ENCODE measurements around the gene CHRM4.

The CHRM4 gene

DNA sequence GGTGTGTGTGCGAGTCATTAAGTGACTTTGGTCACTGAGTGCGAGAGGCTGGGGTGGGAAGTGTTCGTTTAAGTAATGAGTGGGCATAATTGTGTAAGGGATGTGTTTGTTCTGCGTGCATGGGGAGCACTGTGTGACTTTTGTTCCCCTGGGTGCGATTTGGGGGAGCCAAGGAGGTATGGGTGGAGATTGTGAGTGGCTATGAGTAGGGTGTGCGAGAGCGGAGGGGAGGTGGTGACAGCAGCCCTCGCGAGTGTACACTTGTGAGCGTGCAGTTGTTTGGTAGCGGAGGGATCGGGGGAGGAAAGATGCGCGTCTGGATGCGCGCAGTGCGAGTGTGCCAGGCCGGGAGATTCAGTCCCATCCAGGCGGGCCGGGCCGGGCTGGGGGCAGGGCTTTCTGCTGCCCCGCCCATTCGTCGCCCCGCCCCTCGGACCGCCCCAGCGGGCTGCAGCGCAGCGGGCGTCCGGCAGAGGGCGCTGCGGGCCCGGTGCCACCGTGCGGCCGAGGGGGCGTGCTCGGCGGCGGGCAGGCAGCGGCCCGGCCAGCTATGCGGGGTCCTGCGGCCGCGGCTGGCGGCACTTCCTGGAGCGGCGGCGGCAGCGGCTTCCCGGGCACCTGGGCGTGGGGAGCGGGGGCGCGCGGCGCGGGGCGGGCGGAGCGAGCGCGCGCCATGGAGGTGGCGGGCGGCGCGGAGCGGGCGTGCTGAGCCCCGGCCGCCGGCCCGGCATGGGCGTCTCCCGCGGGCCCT is 44.5 kb downstream of the CHRM4 start, which contains the start of gene DGKZ:
DGKZ (plus strand) TSS at position 578 of the 751 bp plus-strand sequence. CDS start 197 bp downstream, outside the sequence.
- peak; percentile 92 for DNase-seq

GRCh38 chr11:46345881-46346484 is 45.6 kb downstream of the CHRM4 start:
- no peak for DNase-seq

GRCh38 chr11:46345131-46345597 is 46.4 kb downstream of the CHRM4 start:
- DNase-seq, result no peak

DNA sequence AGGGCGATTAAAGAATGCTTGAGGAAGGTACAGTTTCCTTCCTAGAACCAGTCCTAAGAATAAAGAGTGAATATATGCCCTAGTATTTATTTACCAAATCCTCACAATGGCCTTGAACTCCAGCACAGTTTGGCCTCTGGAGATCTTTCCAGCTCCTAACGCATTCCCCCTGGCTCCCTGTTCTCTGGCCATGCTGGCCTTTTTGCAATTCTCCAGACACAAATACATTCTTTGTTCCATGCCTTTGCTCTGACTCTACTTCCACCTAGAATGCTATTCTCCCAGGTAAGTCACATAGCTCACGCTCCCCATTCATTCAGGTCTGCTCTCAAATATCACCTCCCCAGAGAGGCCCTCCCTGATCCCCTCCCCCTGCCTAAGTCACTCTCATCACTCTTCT is 48.1 kb downstream of the CHRM4 start:
- DNase-seq, result no peak

GRCh38 chr11:46342239-46342638 is 49.3 kb downstream of the CHRM4 start:
- DNase-seq, result peak; percentile 14

DNA sequence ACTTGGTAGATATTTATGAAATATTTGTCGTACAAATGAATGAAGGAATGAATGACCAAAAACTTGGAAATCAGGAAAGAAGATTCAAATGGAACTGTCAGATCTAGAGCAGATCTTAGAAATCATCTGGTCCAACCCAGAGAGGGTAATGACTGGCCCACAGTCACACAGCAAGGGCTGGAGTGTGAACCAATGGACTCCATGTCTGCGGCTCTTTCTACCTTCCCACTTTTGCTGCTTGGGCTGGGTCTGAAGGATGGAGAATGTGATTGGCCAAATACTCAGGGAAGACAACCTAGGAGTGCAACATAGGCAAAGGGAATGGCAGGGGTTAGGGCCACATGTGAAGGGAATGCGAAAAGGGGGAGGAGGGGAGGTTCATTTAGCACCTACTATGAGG is 50.1 kb downstream of the CHRM4 start:
- DNase-seq, result no peak

DNA sequence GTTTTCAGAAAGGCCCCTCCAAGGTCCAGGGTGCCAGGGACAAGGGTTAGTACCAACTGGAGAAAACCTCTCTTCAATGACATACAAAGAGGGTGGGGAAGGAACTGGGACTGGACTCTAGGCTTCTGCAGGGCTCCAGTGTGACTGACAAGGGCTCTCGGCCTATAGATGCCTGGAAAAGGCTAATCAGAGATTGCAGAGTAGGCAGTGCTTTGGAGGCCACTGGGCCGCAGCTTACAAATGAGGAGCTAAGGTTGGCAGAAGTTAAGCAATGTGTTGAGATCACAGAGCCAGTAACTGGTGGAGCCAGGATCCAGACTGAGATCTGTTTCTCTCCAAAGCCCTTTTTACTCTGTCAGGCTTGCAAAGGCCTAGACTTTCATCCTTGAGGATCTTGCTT is 51.8 kb downstream of the CHRM4 start:
- no peak for DNase-seq

DNA sequence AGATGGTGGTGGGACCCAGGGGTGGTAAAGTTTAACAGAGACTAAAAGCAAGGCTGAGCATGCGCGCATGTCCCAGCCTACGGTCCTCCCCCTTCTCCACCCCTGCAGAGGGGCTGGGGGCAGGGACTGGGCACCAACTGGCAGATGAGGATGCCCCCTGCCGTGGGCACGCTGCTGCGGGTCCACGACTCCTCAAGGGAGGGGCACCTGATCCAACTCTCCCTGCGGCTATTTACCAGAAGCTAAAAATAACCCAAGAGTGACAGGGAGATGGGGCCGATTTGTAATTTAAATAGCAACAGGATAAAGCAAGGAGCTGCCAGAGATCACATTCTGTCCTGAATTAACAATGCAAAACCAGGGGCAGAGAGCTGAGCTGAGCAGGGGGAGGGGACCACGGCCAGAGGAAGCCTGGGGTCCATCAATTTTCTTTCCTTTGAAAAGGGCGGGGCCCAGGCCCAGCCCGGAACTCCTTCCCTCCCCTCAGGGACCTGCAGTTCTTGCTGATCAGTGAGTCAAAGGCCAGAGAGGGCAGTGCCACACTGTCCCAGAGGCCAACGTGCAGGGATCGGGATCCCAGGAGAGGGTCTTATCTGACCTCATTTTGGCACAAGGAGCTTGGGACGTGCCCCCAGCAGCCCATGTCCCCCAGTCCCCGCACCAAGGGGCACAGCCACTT is 52.4 kb downstream of the CHRM4 start:
- DNase-seq, result no peak

DNA sequence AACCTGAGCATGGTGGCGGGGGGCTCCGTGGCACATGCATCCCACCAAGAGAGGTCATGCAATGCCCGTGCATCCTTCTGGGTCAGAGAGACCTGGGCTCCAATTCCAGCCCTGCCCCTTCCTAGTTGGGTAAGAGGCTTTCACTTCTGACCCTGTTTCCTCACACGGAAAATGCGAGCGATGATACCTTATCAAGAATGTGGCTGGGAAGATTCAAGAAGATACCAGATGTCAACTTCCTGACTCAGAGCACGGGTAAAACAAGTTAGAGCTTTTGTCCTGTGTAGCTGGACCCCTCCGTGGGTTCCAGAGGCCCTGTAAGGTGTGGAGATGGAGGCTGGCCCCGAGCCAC is 53.0 kb downstream of the CHRM4 start:
- no peak for DNase-seq

- no peak for DNase-seq
Measured at GRCh38 chr11:46337626-46338345, 53.8 kb downstream of the CHRM4 start.

DNA sequence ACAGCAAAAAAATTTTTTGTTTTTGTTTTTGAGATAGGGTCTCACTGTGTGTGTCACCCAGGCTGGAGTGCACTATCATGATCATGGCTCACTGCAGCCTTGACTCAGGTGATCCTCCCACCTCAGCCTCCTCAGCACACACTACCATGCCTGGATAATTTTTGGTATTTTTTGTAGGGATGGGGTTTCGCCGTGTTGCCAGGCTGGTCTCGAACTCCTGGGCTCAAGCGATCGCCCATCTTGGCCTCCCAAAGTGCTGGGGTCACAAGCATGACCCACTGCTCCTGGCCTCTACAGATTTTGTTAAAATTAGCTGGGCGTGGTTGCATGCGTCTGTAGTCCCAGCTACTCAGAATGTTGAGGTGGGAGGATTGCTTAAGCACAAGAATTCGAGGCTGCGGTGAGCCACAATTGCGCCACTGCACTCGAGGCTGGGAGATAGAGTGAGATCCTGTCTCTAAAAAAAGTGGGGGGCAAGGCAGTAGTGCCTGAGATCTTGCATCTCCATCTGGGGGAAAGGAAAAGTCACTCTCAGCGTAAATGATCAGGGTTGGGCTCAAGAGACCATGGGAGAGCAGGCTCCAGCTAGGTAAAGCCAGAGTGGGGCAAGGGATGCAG is 54.9 kb downstream of the CHRM4 start:
- no peak for DNase-seq

DNA sequence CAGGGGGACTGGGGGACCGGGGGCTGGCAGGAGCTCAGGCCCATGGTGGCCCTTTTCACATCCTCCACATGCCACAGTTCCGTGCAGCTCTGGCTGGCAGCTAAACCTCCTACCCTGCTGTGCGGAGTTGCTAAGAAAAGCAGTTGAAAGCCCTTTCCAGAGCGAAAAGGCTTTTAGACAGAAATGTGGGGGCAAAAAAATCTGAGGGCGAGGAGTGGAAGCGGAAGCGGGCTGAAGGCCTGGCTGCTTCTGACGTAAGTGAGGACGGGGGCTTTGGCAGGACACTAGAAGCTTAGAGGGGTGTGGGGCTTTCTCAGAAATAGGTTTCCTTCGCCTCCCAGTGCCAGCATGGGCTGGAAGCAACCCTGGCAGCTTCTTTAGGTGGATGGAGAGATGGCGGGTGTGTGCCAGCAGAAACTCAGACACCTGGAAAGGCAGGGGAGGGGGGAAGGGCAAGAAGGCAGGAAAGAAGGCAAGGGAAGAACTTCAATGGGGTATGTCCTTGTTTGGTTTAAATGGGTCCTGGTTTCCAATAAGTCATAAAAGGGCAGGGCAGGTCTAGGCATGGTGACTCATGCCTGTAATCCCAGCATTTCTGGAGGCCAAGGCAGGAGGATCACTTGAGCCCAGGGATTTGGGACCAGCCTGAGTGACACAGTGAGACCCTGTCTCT is 55.5 kb downstream of the CHRM4 start:
- DNase-seq, result no peak

DNA sequence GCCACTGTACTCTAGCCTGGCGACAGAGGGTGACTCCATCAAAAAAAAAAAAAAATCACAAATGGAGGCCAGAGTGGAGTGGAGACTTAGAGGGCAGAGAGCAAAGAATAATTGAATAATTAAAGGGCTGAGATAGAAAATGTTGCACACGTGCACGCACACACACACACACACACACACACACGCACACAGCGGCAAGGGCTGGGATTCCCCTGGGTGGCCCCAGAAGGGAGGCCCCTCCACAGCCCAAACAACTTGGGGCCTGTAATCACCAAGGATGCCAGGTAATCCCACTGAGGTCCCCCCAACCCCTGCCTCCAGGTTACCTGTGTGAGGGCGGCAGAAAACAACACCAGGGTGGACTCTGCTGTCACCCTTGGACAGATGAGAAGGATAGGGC is 56.3 kb downstream of the CHRM4 start:
- no peak for DNase-seq

- no peak for DNase-seq
Measured at GRCh38 chr11:46334211-46334610, 57.4 kb downstream of the CHRM4 start.

Data from CD4-positive, alpha-beta T cell treated with Interleukin-17A for 1 hour (primary cell).